ENCODE data around the gene MCM9.
"Not testable (repeated sequence)": the region's sequence is repeated elsewhere in the genome, so short reads cannot be mapped to it uniquely, and the experiment has no call there.

Gene MCM9

DNA sequence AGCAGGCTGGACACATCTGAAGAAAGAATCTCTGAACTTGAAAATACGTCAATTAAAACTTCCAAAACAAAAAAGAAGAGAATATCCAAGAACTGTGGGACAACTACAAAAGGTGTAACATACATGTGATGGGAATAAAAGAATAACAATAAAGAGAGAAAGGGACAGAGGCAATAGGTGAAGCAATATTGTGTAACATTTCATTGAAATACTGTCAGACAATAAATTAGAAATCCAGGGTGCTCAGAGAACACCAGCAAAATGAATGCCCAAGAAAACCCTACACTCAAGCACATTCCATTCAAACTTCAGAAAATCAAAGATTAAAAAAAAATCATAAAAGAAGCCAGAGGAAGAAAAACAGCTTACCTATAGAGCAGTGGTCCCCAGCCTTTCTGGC lies 74.6 kb downstream of the MCM9 start:
- DNase-seq: no peak

DNA sequence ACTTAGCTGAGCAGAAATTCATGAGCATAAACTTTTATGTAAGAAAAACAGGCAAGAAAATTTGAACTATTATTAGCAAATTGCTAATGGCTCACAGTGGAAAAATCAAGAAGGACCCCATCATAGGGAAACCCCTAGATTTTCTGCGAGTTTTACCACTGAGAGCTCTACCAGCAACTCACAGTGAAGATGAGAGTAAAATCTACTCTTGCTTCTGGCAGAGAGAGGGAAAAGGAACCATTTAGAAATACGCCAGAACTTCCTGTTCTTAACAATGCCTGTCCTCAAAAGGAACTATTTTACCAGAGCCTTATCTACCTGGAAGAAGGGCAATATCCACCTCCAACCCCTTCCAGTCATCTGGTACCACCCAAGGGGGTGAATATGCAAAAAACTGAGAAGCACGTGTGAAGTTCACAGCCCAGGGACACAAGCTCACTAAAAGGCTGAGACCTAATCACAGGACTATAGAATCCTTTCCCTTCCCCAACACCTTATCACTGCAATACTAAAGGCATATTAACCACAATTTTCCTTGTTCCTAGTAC lies 75.4 kb downstream of the MCM9 start:
- no peak for DNase-seq

DNA sequence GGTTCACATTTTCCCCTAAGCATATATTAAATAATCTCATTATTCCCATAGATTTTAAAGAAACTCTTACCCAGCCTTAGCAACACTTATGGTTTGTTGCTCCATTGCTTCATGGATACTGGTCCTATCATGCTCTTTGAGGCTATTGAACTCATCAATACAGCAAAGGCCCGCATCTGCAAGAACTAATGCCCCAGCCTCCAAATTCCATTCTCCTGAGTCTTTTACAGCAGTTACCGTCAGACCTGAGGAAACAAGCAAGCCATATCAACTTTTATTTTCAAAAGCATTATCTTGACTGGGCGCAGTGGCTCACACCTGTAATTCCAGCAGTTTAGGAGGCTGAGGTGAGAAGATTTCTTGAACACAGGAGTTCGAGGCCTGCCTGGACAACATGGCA lies 78.7 kb downstream of the MCM9 start:
- DNase-seq: no peak

DNA sequence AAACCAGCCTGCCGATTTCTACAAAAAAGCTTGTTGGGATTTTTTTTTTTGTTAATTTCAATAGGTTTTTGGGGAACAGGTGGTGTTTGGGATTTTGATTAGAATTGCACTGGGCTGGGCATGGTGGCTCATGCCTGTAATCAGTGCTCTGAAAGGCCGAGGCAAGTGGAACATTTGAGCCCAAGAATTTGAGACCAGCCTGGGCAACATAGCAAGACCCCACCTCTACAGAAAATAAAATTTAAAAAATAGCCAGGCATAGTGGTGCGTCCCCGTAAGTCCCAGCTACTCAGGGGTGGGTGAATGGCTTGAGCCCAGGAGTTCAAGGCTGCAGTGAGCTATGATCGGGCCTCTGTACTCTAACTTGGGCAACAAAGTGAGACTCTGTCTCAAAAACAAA lies 81.6 kb downstream of the MCM9 start:
- DNase-seq: no peak

DNA sequence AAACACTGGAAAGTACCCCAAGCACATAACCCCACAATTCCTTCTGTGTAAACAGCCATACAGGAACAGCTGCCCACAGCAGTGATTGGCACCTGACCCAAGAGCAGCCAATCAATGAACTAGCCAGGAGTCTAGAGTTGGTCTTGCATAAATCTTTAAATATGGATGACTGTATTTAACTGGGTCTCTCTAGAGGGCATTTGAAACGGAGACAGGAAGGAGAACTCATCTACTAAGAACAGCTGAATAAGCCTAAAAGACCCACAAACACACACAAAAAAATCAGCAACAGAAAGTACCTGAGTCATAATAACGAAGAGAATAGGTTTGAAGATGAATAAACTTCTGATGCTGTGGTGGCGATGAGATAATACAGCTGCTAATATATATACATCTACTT lies 90.0 kb downstream of the MCM9 start:
- DNase-seq: no peak

DNA sequence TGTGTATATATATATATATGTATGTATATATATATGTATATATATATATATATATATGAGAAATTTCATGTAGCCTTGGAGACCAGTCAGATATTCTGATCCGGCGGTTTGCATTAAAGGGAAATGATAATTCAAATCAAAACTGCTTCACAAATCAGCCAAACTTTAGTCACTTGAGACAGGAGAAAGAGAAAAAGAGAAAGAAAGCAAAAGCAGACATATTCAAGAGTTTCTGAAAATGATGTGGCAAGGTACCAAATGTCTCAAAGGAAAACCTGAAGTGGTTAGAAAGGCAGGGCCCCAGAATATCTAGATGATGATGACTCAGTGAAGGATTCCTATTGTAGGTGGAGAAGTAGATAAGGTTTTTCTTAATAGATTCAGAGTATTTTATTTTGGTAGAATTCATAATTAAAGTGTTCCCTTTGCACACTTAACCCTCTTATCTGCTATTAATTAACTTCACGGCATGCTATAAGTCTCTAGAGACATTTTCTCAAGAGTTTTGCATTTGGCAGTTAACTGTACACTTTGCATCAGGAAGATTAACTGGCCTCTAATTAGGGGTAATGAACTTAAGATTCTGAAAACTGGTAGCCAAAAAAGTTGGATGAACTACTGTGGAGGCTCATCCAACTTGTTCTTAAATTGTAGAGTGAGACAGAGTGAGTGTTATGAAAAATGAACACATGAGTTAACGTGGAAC lies 91.1 kb downstream of the MCM9 start:
- DNase-seq: no peak

DNA sequence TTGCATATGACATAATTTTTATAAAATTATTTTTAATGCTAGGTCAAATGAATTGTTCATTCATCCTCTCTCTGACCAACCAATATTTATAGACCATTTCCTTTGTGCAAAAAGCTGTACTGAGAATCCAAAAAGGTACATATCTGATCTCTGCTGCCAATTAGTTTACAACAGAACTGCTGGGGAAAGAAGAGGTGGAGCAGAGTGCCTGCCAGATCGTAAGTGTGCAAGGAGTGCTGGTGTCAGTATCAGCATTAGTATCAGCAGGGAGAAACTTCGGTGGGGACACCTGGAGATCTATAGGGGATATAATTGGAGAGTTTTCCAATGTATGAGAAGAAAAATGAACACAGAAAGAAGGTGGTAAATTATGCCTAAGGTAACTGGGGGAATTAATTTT lies 104.3 kb downstream of the MCM9 start:
- no peak for DNase-seq

DNA sequence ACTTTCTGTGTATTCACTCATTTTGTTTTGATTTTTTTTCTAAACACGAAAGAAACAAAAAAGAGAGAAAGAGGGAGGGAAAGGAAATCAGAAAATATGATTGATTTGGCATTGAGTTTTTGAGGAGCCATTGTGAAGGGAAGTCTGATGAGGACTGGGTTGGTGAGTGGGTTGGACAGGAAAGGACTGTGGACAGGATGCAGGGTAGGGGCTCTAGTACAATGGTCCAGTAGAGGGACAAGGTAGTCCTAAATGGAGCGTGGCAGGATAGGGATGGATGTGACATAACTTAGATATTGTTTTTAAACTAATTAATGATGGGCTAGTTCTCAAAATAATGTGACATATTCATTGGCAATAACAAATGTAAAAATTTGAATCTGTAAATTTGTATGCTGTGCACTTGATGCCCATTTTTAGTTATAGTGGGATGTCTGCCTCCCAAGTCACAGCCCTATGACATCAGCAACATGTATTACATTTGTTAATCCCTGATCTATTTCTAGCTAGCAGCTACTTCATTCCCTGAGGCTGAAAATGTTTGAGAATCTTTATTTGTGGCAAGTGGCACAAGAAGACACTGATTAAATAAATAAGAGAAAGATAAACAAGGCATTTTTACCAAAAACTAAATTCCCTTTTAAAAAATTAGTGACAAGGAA lies 105.0 kb downstream of the MCM9 start:
- DNase-seq: no peak

DNA sequence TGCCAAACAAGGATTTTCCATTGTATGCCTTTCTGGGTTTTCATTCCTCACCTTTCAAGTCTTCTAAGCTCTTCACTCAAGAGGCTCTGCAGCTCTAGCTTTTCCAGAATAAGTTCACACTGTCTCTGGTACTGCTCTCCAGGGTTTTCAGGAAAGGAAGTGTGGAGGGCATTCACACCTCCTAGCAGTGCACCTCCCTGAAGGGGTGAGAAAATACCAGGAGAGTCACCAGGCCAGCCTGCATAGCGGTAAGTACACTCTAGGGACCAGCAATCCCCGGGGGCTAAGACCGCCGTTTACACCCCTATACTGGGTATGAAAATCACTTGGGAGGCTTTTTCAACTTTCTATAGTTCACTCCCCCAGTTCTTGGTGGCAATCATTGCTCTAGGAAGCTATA lies 108.9 kb downstream of the MCM9 start:
- no peak for DNase-seq

DNA sequence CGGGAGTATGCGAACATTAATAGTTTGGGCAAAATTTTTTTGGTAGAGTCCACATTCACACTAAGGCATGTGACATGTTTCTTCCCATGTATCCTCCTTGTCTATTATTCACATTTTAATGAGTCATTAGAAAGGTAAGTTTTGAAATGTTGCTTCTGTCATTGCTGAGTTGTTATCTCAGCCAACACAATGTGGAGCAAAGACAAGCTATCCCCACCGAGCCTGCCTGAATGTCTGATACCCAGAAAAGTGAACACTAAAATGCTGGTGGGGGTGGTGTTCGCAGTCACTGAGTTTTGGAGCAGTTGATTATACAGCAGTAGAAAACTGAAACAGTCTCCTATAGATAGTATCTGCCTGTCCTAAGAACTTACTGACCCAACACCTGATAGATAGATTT lies 109.3 kb downstream of the MCM9 start:
- DNase-seq: no peak

DNA sequence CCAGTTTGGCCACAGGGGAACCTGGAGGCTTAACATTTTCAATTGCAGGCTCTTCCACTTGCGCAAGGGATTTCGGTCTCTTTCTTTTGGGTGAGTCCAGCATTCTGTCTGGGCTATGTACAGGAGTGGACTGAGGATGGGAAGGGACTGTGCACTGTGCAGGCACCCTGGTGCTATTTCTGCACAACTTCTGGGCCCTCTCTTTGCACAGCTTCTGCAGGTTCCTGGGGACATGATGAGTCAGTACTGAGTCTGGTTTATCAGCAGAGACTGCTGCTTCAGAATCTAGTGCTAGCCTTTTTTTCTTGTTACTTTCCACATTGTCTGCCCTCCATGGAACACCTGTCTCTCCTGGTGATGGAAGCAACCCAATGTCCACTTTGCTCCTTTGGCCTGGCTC lies 119.5 kb downstream of the MCM9 start:
- no peak for DNase-seq

DNA sequence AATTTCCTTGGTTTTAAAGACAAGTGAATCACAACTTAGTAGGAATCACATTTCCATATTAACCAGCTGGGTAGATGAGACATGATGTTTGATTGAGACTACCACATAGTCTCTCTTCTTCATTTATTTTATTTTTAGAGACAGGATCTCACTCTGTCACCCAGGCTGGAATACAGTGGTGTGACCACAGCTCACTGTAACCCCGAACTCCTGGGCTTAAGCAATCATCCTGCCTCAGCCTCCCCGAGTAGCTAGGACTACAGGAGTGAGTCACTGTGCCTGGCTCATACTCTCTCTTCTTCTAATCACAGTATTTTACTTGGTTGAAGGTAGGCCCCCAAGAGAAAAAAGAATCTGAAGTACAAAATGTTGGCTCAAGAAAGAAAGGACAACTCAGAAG lies 121.2 kb downstream of the MCM9 start:
- no peak for DNase-seq

DNA sequence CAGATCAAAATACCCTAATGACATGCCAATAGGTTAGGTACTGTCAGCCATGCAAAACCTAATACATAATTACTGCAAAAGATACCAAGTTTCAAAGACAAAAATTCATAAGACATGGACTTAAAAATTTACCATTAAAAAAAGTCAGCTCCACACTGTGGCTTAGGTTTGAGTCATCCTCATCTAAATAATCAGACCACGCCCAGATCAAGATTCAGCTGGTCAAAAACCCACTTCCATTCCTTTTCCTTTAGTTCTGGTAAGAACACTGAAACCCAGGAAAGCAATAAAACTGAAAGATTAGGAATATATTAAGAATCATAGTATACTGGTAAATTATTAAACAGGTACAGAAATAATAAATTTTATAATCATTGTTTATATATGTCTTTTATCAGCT lies 122.0 kb downstream of the MCM9 start:
- DNase-seq: no peak

DNA sequence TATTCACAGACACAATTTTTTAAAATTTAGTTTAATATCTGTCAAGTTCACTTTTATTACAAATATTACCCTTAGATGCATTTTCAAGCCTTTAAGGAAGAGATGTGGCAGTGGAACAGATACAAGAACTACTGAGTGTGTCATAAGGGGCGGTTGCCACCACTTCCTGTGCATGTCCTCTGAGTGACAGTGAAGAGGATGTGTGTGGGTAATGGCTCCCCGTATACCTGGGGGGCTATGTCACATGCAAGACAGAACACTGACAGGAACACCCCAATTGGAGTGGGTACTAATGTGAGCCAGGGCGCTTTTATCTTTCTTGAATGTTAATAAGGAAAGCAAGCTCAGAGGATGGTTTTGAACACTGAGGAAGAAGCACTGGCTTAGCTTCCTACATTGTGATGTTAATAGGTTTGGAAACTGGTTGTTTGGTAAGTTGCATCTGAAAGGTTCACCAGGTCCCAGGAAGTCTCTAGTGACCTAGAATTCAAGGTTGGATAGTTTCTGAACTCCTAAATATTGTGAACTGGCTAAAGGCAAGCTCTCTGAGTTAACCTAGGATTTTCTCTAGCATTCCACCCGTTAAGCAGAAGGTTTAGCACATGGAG lies 124.4 kb downstream of the MCM9 start:
- DNase-seq: no peak

DNA sequence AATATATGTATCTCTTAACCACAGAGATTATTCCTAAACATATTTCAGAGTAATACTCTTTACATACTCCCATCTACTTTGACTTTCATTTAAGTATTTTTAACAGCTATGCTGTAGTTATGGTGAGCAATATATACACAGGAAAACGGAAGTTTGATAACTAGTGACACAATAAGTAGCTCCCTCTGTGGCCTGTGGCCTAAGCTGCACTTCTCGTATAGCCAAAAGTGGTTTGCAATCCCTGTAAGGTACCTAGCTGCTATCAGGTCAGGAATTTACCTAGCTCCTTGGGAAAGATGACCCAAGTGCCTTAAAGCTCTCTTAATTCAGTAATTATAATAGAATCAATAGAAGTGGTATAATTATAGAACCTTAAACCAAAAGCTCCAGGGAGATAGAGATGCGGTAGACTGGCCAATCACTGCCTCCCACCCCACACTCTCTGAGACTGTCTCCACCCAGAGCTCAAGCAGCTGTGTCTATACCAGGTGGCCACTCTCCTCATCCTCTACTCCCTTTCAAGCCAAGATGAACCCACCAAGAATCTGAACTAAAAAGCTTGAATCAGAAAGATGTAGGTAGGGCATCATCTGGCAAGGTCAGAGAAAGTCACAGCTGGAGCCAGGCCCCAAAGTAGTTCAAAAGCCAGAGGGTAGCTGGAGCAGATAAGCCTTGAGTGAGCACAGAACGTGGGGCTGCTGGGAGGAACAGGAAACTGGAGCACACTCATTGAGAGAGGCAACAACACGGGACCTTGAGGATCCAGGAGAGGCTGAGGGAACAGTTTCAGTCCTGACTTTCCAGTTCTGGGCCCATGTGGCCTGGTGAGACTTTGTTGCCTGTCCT lies 125.9 kb downstream of the MCM9 start:
- DNase-seq: no peak

DNA sequence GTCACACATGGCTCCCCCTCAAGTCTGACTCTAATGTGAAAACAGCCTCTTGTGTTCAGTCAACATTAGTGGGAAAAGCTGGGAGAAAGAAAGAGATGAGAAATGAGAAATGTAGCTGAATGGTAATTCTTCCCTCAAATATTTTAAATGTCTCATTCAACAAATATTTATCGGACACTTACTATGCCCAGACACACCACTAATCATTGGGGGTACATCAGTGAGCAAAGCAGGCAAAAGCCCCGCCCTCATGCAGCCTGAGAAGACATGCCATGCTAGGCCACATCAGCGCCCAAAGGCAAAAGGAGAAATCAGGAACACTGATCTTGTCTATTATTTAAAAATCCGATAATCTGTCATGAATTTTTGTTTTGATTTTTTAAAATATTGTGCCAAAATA lies 130.9 kb downstream of the MCM9 start:
- no peak for DNase-seq

DNA sequence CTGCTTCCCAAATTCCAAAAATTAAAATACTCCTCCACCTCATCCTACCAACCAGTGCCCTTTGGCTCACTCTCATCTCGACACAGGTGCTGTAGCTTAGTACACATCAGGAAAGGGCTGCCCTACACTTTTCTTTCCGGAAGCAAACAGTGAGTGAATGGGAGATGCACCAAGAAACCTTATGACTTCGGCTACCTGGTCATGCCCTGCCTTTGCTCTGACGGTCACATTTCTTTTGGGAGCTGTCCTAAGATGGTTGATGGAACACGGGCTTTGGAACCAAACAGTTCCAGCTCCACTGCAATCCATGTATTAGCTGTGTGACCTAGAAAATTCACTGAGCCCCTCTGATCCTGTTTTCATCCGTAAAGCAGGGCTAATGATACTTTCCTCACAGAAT lies 133.7 kb downstream of the MCM9 start:
- no peak for DNase-seq

DNA sequence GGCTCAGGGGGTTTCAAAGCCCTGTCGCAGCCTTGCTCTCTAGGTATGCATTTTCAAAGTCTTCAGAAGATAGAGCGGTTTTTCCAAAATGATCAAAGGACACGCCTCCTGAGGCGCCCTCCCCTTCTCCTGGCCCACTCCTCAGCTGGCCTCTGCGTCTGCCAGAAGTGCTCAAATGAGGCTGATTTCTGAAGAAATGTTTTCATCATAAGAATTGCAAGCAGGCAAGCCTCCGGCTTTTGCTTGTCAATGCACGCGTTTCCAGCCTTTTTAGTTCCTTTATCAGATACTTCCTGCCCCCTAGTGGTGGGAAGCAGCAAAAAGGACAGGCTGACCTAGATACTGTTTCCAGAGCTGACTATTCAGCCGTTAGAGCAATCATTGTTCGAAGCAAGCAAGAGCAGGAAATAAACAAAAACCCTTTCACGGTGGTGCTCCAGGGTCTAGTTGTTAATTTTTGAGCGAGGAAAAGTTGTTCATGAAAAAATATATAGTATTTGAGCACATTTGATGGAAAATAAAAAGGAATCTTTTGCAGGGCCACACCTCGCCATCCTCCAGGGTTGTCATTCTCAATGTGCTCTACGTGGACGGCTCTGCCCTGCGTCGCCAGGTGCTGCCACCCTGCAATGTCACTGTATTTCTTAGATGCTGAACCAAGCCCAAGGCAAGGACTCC lies 134.4 kb downstream of the MCM9 start:
- peak; percentile 81 for DNase-seq

DNA sequence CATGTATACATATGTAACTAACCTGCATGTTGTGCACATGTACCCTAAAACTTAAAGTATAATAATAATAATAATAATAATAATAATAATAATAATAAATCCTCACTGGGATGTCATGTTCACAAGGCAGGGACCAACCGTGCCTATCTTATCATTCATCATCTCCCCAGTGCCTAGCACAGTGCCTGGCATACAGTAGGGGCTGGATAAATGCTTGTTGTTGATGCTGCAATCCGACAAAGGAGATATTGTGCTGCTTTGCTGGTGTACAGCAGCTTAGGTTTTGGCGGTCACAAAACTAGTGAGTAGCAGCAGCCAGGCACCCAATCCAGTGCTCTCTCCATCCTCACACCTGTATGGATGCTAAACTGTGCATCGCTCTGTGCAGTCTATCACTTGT lies 135.1 kb downstream of the MCM9 start:
- no peak for DNase-seq

DNA sequence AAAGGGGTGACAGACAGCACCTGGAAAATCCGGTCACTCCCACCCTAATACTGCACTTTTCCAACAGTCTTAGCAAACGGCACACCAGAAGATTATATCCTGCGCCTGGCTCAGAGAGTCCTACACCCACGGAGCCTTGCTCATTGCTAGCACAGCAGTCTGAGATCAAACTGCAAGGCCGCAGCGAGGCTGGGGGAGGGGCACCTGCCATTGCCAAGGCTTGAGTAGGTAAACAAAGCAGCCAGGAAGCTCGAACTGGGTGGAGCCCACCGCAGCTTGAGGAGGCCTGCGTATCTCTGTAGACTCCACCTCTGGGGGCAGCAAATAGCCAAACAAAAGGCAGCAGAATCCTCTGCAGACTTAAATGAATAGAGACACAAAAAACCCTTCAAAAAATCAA lies 138.4 kb downstream of the MCM9 start:
- not testable (repeated sequence) for DNase-seq

DNA sequence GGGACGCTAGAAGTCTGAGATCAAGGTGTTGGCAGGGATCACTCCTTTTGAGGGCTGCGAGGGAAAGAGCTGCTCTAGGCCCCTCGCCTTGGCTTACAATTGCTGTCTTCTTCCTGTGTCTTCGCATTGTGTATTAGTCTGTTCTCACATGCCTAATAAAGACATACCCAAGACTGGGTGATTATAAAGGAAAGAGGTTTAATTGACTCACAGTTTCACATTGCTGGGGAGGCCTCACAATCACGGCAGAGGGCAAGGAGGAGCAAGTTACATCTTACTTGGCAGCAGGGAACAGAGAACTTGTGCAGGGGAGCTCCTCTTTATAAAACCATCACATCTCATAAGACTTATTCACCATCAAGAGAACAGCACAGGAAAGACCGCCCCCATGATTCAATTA lies 143.5 kb downstream of the MCM9 start:
- DNase-seq: no peak

DNA sequence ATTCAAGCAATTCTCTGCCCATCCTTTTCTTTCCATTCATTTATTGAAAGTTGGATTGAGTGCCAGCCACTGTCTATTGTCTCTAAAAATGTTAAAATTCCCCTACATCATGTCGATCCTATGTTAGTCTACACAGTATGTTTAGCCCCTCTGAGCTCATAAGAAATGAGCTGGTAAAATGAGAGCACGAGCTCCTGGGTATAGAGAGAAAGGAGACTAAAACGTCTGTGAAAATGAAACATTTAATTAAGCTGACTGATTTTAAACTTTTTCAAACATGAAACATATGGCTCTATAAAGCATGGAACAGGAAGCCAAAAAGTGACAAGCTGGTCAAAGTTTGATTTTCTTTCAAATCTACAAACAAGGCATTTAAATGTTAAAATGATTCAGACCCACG lies 145.0 kb downstream of the MCM9 start:
- DNase-seq: no peak

DNA sequence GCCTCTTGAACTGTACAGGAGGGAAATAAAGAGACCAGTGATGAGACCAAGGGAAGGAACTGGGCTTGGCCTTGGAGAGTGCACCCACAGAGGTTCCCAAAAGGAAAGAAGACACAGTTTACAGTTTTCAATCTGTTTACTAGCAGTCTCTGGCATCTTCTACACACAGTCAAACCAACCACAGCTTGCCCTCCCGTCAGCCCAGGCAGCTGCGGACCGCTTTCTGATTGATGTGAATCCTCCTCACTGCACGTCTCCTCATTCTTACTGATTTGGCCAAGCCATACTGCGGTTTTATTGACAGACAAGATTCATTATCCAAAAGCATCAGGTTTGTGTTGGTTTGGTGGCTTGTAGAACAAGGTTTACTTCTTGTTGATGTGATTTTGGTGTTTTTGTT lies 145.5 kb downstream of the MCM9 start:
- DNase-seq: no peak

All from NCI-H1092 treated with DMSO at 0.1 percent for 48 hours (cell line).